Measurements from ENCODE around the gene PLEKHA5.
"Not testable (repeated sequence)": the region's sequence is repeated elsewhere in the genome, so short reads cannot be mapped to it uniquely, and the experiment has no call there.

The PLEKHA5 gene, protein sequence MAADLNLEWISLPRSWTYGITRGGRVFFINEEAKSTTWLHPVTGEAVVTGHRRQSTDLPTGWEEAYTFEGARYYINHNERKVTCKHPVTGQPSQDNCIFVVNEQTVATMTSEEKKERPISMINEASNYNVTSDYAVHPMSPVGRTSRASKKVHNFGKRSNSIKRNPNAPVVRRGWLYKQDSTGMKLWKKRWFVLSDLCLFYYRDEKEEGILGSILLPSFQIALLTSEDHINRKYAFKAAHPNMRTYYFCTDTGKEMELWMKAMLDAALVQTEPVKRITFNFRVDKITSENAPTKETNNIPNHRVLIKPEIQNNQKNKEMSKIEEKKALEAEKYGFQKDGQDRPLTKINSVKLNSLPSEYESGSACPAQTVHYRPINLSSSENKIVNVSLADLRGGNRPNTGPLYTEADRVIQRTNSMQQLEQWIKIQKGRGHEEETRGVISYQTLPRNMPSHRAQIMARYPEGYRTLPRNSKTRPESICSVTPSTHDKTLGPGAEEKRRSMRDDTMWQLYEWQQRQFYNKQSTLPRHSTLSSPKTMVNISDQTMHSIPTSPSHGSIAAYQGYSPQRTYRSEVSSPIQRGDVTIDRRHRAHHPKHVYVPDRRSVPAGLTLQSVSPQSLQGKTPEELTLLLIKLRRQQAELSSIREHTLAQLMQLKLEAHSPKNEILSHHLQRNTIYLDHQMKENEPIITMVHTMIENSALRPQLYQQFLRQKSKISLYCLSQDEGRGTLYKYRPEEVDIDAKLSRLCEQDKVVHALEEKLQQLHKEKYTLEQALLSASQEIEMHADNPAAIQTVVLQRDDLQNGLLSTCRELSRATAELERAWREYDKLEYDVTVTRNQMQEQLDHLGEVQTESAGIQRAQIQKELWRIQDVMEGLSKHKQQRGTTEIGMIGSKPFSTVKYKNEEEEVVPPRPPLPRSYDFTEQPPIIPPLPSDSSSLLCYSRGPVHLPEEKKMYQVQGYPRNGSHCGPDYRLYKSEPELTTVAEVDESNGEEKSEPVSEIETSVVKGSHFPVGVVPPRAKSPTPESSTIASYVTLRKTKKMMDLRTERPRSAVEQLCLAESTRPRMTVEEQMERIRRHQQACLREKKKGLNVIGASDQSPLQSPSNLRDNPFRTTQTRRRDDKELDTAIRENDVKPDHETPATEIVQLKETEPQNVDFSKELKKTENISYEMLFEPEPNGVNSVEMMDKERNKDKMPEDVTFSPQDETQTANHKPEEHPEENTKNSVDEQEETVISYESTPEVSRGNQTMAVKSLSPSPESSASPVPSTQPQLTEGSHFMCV

DNA sequence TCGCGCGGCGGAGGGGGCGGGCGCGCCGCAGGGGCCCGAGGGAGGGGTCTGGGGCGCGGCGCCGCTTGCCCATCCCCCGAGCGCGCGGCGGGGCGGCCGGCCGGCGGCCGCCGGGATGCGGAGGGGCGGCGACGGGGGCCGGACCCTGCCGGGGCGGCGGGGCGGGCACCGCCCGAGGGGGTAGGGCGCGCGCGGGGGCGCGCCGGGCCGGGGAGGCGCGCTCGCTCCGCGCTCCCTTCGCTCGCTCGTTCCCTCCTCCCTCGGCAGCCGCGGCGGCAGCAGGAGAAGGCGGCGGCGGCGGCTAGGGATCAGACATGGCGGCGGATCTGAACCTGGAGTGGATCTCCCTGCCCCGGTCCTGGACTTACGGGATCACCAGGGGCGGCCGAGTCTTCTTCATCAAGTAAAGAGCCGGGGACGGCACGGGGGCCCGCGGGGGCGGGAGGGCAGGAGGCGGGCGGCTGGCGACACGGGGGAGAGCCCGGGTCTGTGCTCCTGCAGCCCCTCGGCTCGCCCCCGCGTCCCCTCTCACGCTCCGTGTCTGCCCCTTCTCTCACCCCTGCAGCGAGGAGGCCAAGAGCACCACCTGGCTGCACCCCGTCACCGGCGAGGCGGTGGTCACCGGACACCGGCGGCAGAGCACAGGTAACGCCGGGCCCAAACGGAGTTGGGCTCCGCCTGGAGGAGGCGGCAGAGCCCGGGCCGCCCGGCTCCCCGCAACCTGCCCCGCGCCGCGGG lies at the start of gene PLEKHA5:
PLEKHA5 (plus strand) TSS at position 248 of the 738 bp plus-strand sequence; CDS start at position 315, 67 bp downstream.
- DNase-seq (ENCODE audit: low spot score in 2 of 2) (peak in 1 of 2 donors; percentile 17), ATAC-seq (replicated peaks; ENCODE audit: extremely low read depth, poor library complexity, severe bottlenecking) (peak; percentile 68)
- Mint-ChIP-seq H3K27ac (ENCODE audit: low read depth) (peak within 1 kb of the TSS; percentile 82), H3K36me3 (ENCODE audit: insufficient read depth) (no peaks in the 10 kb centered on the region), H3K4me1 (peaks cover 12% of the 10 kb centered on the region), H3K4me3 (peak within 1 kb of the TSS; percentile 91), H3K9me3 (peaks cover 8% of the 10 kb centered on the region), H3K27me3 (no peaks in the 10 kb centered on the region)

DNA sequence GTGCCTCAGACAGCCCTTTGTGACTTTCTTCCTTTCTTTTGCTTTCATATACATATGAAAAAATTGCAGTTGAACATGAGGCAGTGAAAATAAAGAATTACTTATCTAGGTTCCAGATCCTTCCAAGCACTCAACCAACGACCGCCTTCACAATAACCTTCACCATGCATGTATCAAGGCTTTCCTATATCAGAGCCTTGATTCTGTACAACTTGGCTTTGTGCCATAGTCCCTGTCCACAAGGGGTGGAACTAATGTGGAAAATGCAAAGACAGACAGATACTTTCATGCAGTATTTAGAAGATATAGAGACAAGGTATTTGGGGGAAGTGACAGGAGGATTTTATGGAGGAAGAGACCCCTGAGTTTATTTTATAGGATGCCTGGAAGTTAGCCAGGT lies 48.6 kb upstream of the PLEKHA5 start:
- ATAC-seq (replicated peaks; ENCODE audit: extremely low read depth, poor library complexity, severe bottlenecking) (no peak), DNase-seq (ENCODE audit: low spot score in 2 of 2) (no peak)
- H3K9me3 Mint-ChIP-seq: no peaks in the 10 kb centered on the region
- no peak overlapping the region for H3K4me3 Mint-ChIP-seq
- no peaks in the 10 kb centered on the region for H3K36me3 Mint-ChIP-seq (ENCODE audit: insufficient read depth)
- H3K27ac Mint-ChIP-seq (ENCODE audit: low read depth): no peak overlapping the region
- peaks cover 11% of the 10 kb centered on the region for H3K27me3 Mint-ChIP-seq
- no peaks in the 10 kb centered on the region for H3K4me1 Mint-ChIP-seq

DNA sequence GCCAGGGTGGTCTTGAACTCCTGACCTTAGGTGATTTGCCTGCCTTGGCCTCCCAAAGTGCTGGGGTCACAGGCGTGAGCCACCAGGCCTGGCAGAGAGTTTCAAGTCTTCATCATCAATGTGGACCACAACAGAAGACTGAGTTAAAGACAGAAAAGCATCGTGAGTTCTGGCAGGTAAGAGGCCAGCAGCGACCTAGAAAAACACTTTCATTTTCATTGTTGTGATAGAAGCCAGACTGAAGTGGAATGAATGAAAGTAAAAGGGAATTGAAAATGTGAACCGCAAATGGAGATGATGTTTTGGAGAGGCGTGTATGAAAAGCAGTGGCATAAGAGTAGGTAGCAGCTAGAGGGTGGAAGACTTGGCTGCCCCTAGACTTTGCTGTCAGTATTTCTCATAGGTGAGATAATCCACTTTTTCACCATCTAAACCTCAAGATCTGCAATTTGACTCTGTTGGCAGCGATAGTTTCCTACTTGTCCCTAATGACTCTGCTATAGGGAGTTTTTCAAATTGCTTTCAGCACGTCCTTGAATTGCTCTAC lies 47.1 kb upstream of the PLEKHA5 start:
- Mint-ChIP-seq H3K4me1 (no peaks in the 10 kb centered on the region), H3K9me3 (no peaks in the 10 kb centered on the region), H3K27me3 (peaks cover 11% of the 10 kb centered on the region), H3K27ac (ENCODE audit: low read depth) (no peak overlapping the region), H3K4me3 (no peak overlapping the region), H3K36me3 (ENCODE audit: insufficient read depth) (peaks cover 1% of the 10 kb centered on the region)
- DNase-seq (ENCODE audit: low spot score in 2 of 2) (no peak), ATAC-seq (replicated peaks; ENCODE audit: extremely low read depth, poor library complexity, severe bottlenecking) (no peak)

DNA sequence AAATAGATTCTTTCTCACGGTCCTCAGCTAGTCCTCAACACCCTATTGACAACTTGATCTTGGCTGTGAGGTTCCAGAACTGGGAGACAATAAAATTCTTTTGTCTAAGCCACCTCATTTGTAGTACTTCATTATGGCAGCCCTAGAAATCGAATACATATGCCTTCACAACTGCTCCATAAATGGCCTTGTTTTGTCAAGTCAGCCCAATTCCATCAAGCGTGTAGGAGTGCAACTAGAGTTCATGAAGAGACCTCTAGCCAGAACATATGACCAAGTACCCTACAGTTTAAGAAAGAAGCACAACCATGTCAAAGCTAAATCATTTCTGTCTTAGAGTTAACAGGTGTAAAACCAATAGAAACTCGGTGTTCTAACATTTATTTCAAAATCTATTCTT lies 45.0 kb upstream of the PLEKHA5 start:
- H3K27me3 Mint-ChIP-seq: peaks cover 20% of the 10 kb centered on the region

DNA sequence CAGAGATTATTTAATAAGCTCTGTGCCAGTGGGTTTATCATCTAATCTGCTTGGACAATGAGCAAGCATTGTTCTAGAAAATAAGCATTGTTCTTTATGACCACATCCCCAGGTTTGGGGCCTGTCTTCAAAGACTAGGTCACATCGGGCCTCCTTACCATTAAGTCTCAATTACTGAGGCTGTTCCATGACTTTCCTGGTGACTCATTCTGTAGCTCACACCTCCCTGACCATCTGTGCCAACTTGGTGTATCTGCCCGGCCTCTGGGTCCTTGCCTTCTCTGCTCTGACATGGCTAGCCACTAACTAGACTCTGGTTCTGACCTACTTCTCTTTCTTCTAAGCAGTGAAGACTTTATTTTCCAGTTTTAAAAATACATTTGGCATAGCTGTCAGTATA lies 44.4 kb upstream of the PLEKHA5 start:
- Mint-ChIP-seq H3K4me1 (no peaks in the 10 kb centered on the region), H3K27ac (ENCODE audit: low read depth) (no peak overlapping the region), H3K4me3 (no peak overlapping the region), H3K27me3 (peaks cover 20% of the 10 kb centered on the region), H3K36me3 (ENCODE audit: insufficient read depth) (peaks cover 1% of the 10 kb centered on the region), H3K9me3 (no peaks in the 10 kb centered on the region)
- DNase-seq (ENCODE audit: low spot score in 2 of 2) (no peak), ATAC-seq (replicated peaks; ENCODE audit: extremely low read depth, poor library complexity, severe bottlenecking) (no peak)

More for the DNA sequence above, 45.0 kb upstream of the PLEKHA5 start:
- Mint-ChIP-seq H3K4me3 (no peak overlapping the region), H3K4me1 (no peaks in the 10 kb centered on the region), H3K9me3 (no peaks in the 10 kb centered on the region), H3K36me3 (ENCODE audit: insufficient read depth) (peaks cover 1% of the 10 kb centered on the region), H3K27ac (ENCODE audit: low read depth) (no peak overlapping the region)
- DNase-seq (ENCODE audit: low spot score in 2 of 2): no peak
- no peak for ATAC-seq (replicated peaks; ENCODE audit: extremely low read depth, poor library complexity, severe bottlenecking)

GRCh38 chr12:19088606-19089005 lies 40.9 kb upstream of the PLEKHA5 start:
- DNase-seq (ENCODE audit: low spot score in 2 of 2) (no peak), ATAC-seq (replicated peaks; ENCODE audit: extremely low read depth, poor library complexity, severe bottlenecking) (no peak)
- H3K4me3 Mint-ChIP-seq: no peak overlapping the region
- H3K27me3 Mint-ChIP-seq: peaks cover 10% of the 10 kb centered on the region
- H3K4me1 Mint-ChIP-seq: no peaks in the 10 kb centered on the region
- H3K36me3 Mint-ChIP-seq (ENCODE audit: insufficient read depth): peaks cover 1% of the 10 kb centered on the region
- H3K9me3 Mint-ChIP-seq: no peaks in the 10 kb centered on the region
- no peak overlapping the region for H3K27ac Mint-ChIP-seq (ENCODE audit: low read depth)

DNA sequence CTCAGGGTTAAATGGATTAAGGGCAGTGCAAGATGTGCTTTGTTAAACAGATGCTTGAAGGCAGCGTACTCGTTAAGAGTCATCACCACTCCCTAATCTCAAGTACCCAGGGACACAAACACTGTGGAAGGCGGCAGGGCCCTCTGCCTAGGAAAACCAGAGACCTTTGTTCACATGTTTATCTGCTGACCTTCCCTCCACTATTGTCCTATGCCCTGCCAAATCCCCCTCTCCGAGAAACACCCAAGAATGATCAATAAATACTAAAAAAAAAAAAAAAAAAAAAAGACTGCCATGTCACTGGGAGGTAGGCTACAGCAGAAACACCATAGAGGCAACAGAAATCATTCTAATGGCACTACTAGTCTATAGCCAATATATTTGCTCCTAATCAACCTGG lies 37.1 kb upstream of the PLEKHA5 start:
- H3K27me3 Mint-ChIP-seq: peaks cover 21% of the 10 kb centered on the region
- H3K4me3 Mint-ChIP-seq; DNase-seq (ENCODE audit: low spot score in 2 of 2); H3K4me1 Mint-ChIP-seq; H3K9me3 Mint-ChIP-seq; ATAC-seq (replicated peaks; ENCODE audit: extremely low read depth, poor library complexity, severe bottlenecking); H3K27ac Mint-ChIP-seq (ENCODE audit: low read depth); H3K36me3 Mint-ChIP-seq (ENCODE audit: insufficient read depth): not testable (repeated sequence)

GRCh38 chr12:19093218-19093617 lies 36.3 kb upstream of the PLEKHA5 start:
- no peaks in the 10 kb centered on the region for H3K36me3 Mint-ChIP-seq (ENCODE audit: insufficient read depth)
- no peaks in the 10 kb centered on the region for H3K9me3 Mint-ChIP-seq
- no peaks in the 10 kb centered on the region for H3K4me1 Mint-ChIP-seq
- peaks cover 21% of the 10 kb centered on the region for H3K27me3 Mint-ChIP-seq
- H3K4me3 Mint-ChIP-seq: no peak overlapping the region
- no peak for ATAC-seq (replicated peaks; ENCODE audit: extremely low read depth, poor library complexity, severe bottlenecking)
- no peak for DNase-seq (ENCODE audit: low spot score in 2 of 2)
- H3K27ac Mint-ChIP-seq (ENCODE audit: low read depth): no peak overlapping the region

GRCh38 chr12:19095331-19095730 lies 34.2 kb upstream of the PLEKHA5 start:
- H3K4me1 Mint-ChIP-seq: no peaks in the 10 kb centered on the region
- DNase-seq (ENCODE audit: low spot score in 2 of 2): no peak

GRCh38 chr12:19095756-19096480 lies 33.6 kb upstream of the PLEKHA5 start:
- H3K4me1 Mint-ChIP-seq: no peaks in the 10 kb centered on the region
- no peak overlapping the region for H3K27ac Mint-ChIP-seq (ENCODE audit: low read depth)
- peaks cover 12% of the 10 kb centered on the region for H3K27me3 Mint-ChIP-seq
- no peak overlapping the region for H3K4me3 Mint-ChIP-seq
- H3K36me3 Mint-ChIP-seq (ENCODE audit: insufficient read depth): no peaks in the 10 kb centered on the region
- DNase-seq (ENCODE audit: low spot score in 2 of 2) (no peak), ATAC-seq (replicated peaks; ENCODE audit: extremely low read depth, poor library complexity, severe bottlenecking) (no peak)
- no peaks in the 10 kb centered on the region for H3K9me3 Mint-ChIP-seq

More at GRCh38 chr12:19095331-19095730, 34.2 kb upstream of the PLEKHA5 start:
- H3K27ac Mint-ChIP-seq (ENCODE audit: low read depth): no peak overlapping the region
- ATAC-seq (replicated peaks; ENCODE audit: extremely low read depth, poor library complexity, severe bottlenecking): no peak
- no peaks in the 10 kb centered on the region for H3K9me3 Mint-ChIP-seq
- H3K36me3 Mint-ChIP-seq (ENCODE audit: insufficient read depth): no peaks in the 10 kb centered on the region
- peaks cover 12% of the 10 kb centered on the region for H3K27me3 Mint-ChIP-seq
- no peak overlapping the region for H3K4me3 Mint-ChIP-seq

- ATAC-seq (replicated peaks; ENCODE audit: extremely low read depth, poor library complexity, severe bottlenecking) (no peak), DNase-seq (ENCODE audit: low spot score in 2 of 2) (no peak)
- Mint-ChIP-seq H3K9me3 (no peaks in the 10 kb centered on the region), H3K27ac (ENCODE audit: low read depth) (no peak overlapping the region), H3K4me3 (no peak overlapping the region), H3K27me3 (peaks cover 7% of the 10 kb centered on the region), H3K36me3 (ENCODE audit: insufficient read depth) (no peaks in the 10 kb centered on the region), H3K4me1 (no peaks in the 10 kb centered on the region)
Measured at GRCh38 chr12:19105463-19105862, 24.1 kb upstream of the PLEKHA5 start.
